K562 (cell line): Measurements from ENCODE around the gene PCDHA13. TPM values are rescaled to one million over a fixed set of nuclear protein-coding genes. Genes with fewer than 3 reads are reported as not detected.

Experiments used
- ATAC-seq: fragments of 200-7000 bp; cut with Tn5 transposase; 3 replicates; pipeline ENCODE4 v1.9.1; 2020; ENCODE audit warnings: moderate library complexity
- BruUV-seq: library from RNA; stranded (reverse); fragments of 400-500 nt; replicated peaks from 2 replicates; lab custom pipeline; 2021; lab: Mats Ljungman, UMichigan
- CTCF ChIA-PET: fragments of 300-600 bp; formaldehyde crosslinking; extraction: SDS; loops from one replicate; lab custom pipeline; 2021; ENCODE audit warnings: low intra/inter-chr PET ratio; lab: Yijun Ruan, JAX
- POLR2A ChIA-PET: fragments of 300-600, 350-650 bp; sonication (Branson Sonifier 250); formaldehyde crosslinking; extraction: SDS; loops from one replicate; lab custom pipeline; 2021; ENCODE audit warnings: antibody characterized with exemption, inconsistent platforms; lab: Yijun Ruan, JAX
- DNase-seq, 4 experiments: peaks; one replicate each; pipeline versions ENCODE4 v3.0.0 to v3.0.0-alpha.2; 2011 to 2018; ENCODE audit warnings: low spot score in 3 of 4, mixed read lengths in 3 of 4; ENCODE audit errors: extremely low read depth in 1 of 4
- FAIRE-seq: peaks from 2 replicates; lab custom pipeline; 2011; peaks lifted over from hg19 to GRCh38; lab: Jason Lieb, UNC
- H2AFZ ChIP-seq: 2 replicates; pipeline ENCODE4 v1.6.0; 2011; ENCODE audit warnings: low read depth, low read length, control low read depth, inconsistent platforms
- H3K27ac ChIP-seq: fragments of 200-600 bp; 3 replicates; pipeline ENCODE4 v1.8.0; 2011; ENCODE audit warnings: low read depth, mild to moderate bottlenecking, control low read depth, inconsistent platforms, low read length, moderate library complexity, mixed read lengths; ENCODE audit errors: extremely low read depth
- H3K27me3 ChIP-seq, 2 experiments: fragments of 300-600 bp in 1 of 2; 2 replicates in 1 of 2; 3 replicates in 1 of 2; pipeline versions ENCODE4 v1.6.0 to v1.8.0; 2011; ENCODE audit warnings: inconsistent platforms in 2 of 2, low read length in 2 of 2, mild to moderate bottlenecking in 1 of 2, mixed read lengths in 1 of 2, moderate library complexity in 1 of 2; ENCODE audit not compliant: control insufficient read depth in 2 of 2, insufficient read depth in 2 of 2
- H3K36me3 ChIP-seq: fragments of 300-600 bp; 3 replicates; pipeline ENCODE4 v1.8.0; 2011; ENCODE audit warnings: mild to moderate bottlenecking, low read length, inconsistent platforms; ENCODE audit not compliant: control insufficient read depth, insufficient read depth
- H3K4me1 ChIP-seq, 2 experiments: fragments of 200-600 bp in 1 of 2; replicated peaks in 1 of 2; 2 replicates in 1 of 2; 3 replicates in 1 of 2; pipeline versions ENCODE4 v1.5.1 to v1.8.0; 2011; ENCODE audit warnings: inconsistent platforms in 2 of 2, low read length in 2 of 2, mild to moderate bottlenecking in 1 of 2, mixed read lengths in 1 of 2, moderate library complexity in 1 of 2; ENCODE audit not compliant: control insufficient read depth in 2 of 2, insufficient read depth in 2 of 2
- H3K4me2 ChIP-seq: 2 replicates; pipeline ENCODE4 v1.6.1; 2011; ENCODE audit warnings: low read length, control low read depth, inconsistent platforms, mixed read lengths; ENCODE audit not compliant: insufficient read depth
- H3K4me3 ChIP-seq: fragments of 200-600 bp; sonication (generic), shearing (Covaris generic); 2 replicates; pipeline ENCODE4 v1.5.1; 2016; ENCODE audit warnings: control low read depth, inconsistent platforms
- H3K79me2 ChIP-seq: fragments of 200-600 bp; 3 replicates; pipeline ENCODE4 v1.8.0; 2011; ENCODE audit warnings: low read length, inconsistent platforms; ENCODE audit not compliant: control insufficient read depth, insufficient read depth
- H3K9ac ChIP-seq, 2 experiments: 2 replicates each; pipeline versions ENCODE4 v1.6.0 to v1.6.1; 2011; ENCODE audit warnings: low read depth in 2 of 2, low read length in 2 of 2, control low read depth in 1 of 2, inconsistent platforms in 1 of 2, mild to moderate bottlenecking in 1 of 2, mixed read lengths in 1 of 2; ENCODE audit not compliant: insufficient read depth in 1 of 2
- H3K9me1 ChIP-seq: one replicate; pipeline ENCODE4 v1.6.0; 2011; ENCODE audit warnings: inconsistent platforms, mild to moderate bottlenecking, low read length, moderate library complexity; ENCODE audit not compliant: control insufficient read depth, insufficient read depth
- H3K9me3 ChIP-seq: replicated peaks from 2 replicates; pipeline ENCODE4 v1.5.1; 2011; ENCODE audit warnings: low read depth, low read length, inconsistent platforms; ENCODE audit not compliant: control insufficient read depth, insufficient read depth
- H4K20me1 ChIP-seq: replicated peaks from 2 replicates; pipeline ENCODE4 v1.6.1; 2011; ENCODE audit warnings: low read length, inconsistent platforms, mixed read lengths; ENCODE audit not compliant: control insufficient read depth, insufficient read depth
- DMBX1 ChIP-seq: fragments of 250-450 bp; sonication (Bioruptor Pico); IDR thresholded peaks from 2 replicates; pipeline ENCODE4 v1.8.0; 2022; ENCODE audit warnings: inconsistent platforms, mild to moderate bottlenecking, moderate library complexity, borderline replicate concordance
- FOXP1 ChIP-seq: sonication (generic); formaldehyde crosslinking; IDR thresholded peaks from 2 replicates; pipeline ENCODE4 v1.8.0; 2022; ENCODE audit warnings: mild to moderate bottlenecking, missing genetic modification reagents
- WGBS: fragments of 100-300 bp; shearing (Covaris generic); methylation state at CpG from one replicate; pipeline ENCODE4 v1.1.6; 2016; ENCODE audit warnings: low coverage, mixed read lengths; ENCODE audit not compliant: insufficient coverage; ENCODE audit errors: missing lambda C conversion rate; 5-methylcytosine and 5-hydroxymethylcytosine counted together
- in situ Hi-C: fragments of 300-500 bp; cut with MboI; formaldehyde crosslinking; loops from 4 replicates; pipeline ENCODE4 v1.15.0; 2018; ENCODE audit warnings: inconsistent platforms, mixed read lengths
- intact Hi-C: fragments of 100-400 bp; cut with micrococcal nuclease; formaldehyde crosslinking; loops from 2 replicates; pipeline ENCODE4 v1.14.2; 2022
- polyA plus RNA-seq, 8 experiments: library from polyadenylated mRNA; depleted of rRNA in 4 of 8; stranded (reverse) in 5 of 8; unstranded in 3 of 8; fragments of >200 nt; fragmentation: Nextera tagmentation in 2 of 8; fragmentation: Illumina TruSeq in 1 of 8; extraction: Ambion mirVana in 2 of 8; extraction: Trizol in 1 of 8; gene quantifications; 2 replicates each; pipeline versions ENCODE4 v1.2.1 to v1.2.3, GENCODE V29; 2011 to 2014; ENCODE audit warnings: inconsistent platforms in 1 of 8, missing spikeins in 1 of 8
- total RNA-seq, 7 experiments: library from RNA; depleted of rRNA in 6 of 7; stranded (reverse); fragments of >200 nt in 6 of 7; fragmentation: Illumina TruSeq in 2 of 7; extraction: Trizol in 2 of 7; gene quantifications; 2 replicates each; pipeline versions ENCODE4 v1.2.1 to v1.2.3, GENCODE V29; 2011 to 2021; ENCODE audit warnings: low replicate concordance in 1 of 7
- TF ChIP-seq, protein P1 (sequence below), 2 experiments: fragments of 450-650 bp in 1 of 2; IDR thresholded peaks; 2 replicates each; pipeline ENCODE4 v1.6.1; 2011 to 2017; ENCODE audit warnings: low read depth in 2 of 2, antibody characterized with exemption in 1 of 2, borderline replicate concordance in 1 of 2, low read length in 1 of 2, mild to moderate bottlenecking in 1 of 2, mixed read lengths in 1 of 2; ENCODE audit not compliant: control insufficient read depth in 1 of 2

PCDHA13 gene
- total and polyA plus RNA-seq, 9 of the 15 experiments (the other 6 are each of a cell fraction or from before 2014, with no cell fraction given): not detected

DNA sequence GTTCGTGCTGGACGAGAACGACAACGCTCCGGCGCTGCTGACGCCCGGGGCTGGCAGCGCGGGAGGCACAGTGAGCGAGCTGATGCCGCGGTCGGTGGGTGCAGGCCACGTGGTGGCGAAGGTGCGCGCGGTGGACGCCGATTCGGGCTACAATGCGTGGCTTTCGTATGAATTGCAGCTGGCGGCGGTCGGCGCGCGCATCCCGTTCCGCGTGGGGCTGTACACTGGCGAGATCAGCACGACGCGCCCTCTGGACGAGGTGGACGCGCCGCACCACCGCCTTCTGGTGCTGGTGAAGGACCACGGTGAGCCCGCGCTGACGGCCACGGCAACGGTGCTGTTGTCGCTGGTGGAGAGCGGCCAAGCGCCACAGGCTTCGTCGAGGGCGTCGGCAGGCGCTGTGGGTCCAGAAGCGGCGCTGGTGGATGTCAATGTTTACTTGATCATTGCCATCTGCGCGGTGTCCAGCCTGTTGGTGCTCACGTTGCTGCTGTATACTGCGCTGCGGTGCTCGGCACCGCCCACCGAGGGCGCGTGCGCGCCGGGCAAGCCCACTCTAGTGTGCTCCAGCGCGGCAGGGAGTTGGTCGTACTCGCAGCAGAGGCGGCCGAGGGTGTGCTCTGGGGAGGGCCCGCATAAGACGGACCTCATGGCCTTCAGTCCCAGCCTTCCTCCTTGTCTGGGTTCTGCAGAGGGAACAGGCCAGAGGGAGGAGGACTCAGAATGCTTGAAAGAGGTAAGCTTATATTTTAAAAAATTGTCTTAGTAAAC lies 2.2 kb downstream of the PCDHA13 start:
- in situ Hi-C loops (no loop called here), intact Hi-C loops (no loop called here)
- Histone ChIP-seq H3K4me2 (no peak overlapping the region), H3K79me2 (no peaks in the 10 kb centered on the region), H3K27me3 (no peaks in the 10 kb centered on the region), H3K4me1 (no peaks in the 10 kb centered on the region; a peak in 1 of 5 replicates), H3K4me3 (no peak overlapping the region), H3K9ac (no peak overlapping the region), H3K27ac (no peak overlapping the region)
- BruUV-seq: no TSS peak
- FAIRE-seq (no peak), ATAC-seq (no peak)
- POLR2A ChIA-PET: no interaction called here
- WGBS: 27% methylated on average over 66 of the region's 79 CpGs
- TF ChIP-seq, protein P1, sequence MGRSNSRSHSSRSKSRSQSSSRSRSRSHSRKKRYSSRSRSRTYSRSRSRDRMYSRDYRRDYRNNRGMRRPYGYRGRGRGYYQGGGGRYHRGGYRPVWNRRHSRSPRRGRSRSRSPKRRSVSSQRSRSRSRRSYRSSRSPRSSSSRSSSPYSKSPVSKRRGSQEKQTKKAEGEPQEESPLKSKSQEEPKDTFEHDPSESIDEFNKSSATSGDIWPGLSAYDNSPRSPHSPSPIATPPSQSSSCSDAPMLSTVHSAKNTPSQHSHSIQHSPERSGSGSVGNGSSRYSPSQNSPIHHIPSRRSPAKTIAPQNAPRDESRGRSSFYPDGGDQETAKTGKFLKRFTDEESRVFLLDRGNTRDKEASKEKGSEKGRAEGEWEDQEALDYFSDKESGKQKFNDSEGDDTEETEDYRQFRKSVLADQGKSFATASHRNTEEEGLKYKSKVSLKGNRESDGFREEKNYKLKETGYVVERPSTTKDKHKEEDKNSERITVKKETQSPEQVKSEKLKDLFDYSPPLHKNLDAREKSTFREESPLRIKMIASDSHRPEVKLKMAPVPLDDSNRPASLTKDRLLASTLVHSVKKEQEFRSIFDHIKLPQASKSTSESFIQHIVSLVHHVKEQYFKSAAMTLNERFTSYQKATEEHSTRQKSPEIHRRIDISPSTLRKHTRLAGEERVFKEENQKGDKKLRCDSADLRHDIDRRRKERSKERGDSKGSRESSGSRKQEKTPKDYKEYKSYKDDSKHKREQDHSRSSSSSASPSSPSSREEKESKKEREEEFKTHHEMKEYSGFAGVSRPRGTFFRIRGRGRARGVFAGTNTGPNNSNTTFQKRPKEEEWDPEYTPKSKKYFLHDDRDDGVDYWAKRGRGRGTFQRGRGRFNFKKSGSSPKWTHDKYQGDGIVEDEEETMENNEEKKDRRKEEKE (IDR thresholded peaks at IDR 0.05; ENCODE audit: borderline replicate concordance in 1 of 2, control insufficient read depth in 1 of 2, low read depth in 2 of 2, low read length in 1 of 2): no peak
- TF ChIP-seq FOXP1 (CRISPR knock-in tag): no peak
- no peak for TF ChIP-seq DMBX1 (CRISPR knock-in tag)
- TF ChIP-seq, all 486 proteins: peak for 0
- no peaks in the 10 kb centered on the region for H4K20me1 ChIP-seq
- no peak for DNase-seq
- H3K9me3 ChIP-seq: 0 out of 2 replicates have a peak, but pooled peaks cover 2% of the 10 kb centered on the region
- no peak overlapping the region for H2AFZ ChIP-seq
- no peaks in the 10 kb centered on the region for H3K9me1 ChIP-seq
- CTCF ChIA-PET: no interaction called here
- no peaks in the 10 kb centered on the region for H3K36me3 ChIP-seq
